ENCODE data around the gene KCNV2.

Gene KCNV2

GRCh38 chr9:2722715-2723114 lies 5.4 kb downstream of the KCNV2 start:
- H3K27me3 ChIP-seq (ENCODE audit: low read length): no peaks in the 10 kb centered on the region
- no peaks in the 10 kb centered on the region for H3K36me3 ChIP-seq (ENCODE audit: low read length)
- H3K79me2 ChIP-seq (ENCODE audit: insufficient read depth, low read length): no peaks in the 10 kb centered on the region
- H3K4me3 ChIP-seq (ENCODE audit: insufficient read depth, low read length, poor library complexity, severe bottlenecking): no peak overlapping the region
- H2AFZ ChIP-seq (ENCODE audit: low read depth, low read length, severe bottlenecking): no peak overlapping the region
- H3K27ac ChIP-seq (ENCODE audit: low read depth, low read length): no peak overlapping the region
- no peak overlapping the region for H3K9ac ChIP-seq (ENCODE audit: low read length)
- H3K4me2 ChIP-seq (ENCODE audit: low read depth, low read length, poor library complexity, severe bottlenecking): no peak overlapping the region
- H3F3A ChIP-seq (ENCODE audit: insufficient read depth): no peaks in the 10 kb centered on the region
- H3K9me2 ChIP-seq (replicated peaks; ENCODE audit: insufficient read depth, low read length): no peaks in the 10 kb centered on the region
- no peaks in the 10 kb centered on the region for H4K20me1 ChIP-seq (ENCODE audit: low read depth, low read length)
- no peaks in the 10 kb centered on the region for H3K9me3 ChIP-seq (ENCODE audit: insufficient read depth, low read length)
- TF ChIP-seq, protein P1, sequence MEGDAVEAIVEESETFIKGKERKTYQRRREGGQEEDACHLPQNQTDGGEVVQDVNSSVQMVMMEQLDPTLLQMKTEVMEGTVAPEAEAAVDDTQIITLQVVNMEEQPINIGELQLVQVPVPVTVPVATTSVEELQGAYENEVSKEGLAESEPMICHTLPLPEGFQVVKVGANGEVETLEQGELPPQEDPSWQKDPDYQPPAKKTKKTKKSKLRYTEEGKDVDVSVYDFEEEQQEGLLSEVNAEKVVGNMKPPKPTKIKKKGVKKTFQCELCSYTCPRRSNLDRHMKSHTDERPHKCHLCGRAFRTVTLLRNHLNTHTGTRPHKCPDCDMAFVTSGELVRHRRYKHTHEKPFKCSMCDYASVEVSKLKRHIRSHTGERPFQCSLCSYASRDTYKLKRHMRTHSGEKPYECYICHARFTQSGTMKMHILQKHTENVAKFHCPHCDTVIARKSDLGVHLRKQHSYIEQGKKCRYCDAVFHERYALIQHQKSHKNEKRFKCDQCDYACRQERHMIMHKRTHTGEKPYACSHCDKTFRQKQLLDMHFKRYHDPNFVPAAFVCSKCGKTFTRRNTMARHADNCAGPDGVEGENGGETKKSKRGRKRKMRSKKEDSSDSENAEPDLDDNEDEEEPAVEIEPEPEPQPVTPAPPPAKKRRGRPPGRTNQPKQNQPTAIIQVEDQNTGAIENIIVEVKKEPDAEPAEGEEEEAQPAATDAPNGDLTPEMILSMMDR (IDR thresholded peaks at IDR 0.05; ENCODE audit: insufficient read depth, low read length, poor library complexity, severe bottlenecking): no peak
- no peak for TF ChIP-seq EZH2phosphoT487 (conservative IDR thresholded peaks at IDR 0.05; ENCODE audit: low read length)

GRCh38 chr9:2723376-2724065 lies 6.2 kb downstream of the KCNV2 start:
- TF ChIP-seq EZH2phosphoT487 (conservative IDR thresholded peaks at IDR 0.05; ENCODE audit: low read length): no peak
- TF ChIP-seq, protein P1 (IDR thresholded peaks at IDR 0.05; ENCODE audit: insufficient read depth, low read length, poor library complexity, severe bottlenecking): no peak
- no peaks in the 10 kb centered on the region for H4K20me1 ChIP-seq (ENCODE audit: low read depth, low read length)
- no peaks in the 10 kb centered on the region for H3K27me3 ChIP-seq (ENCODE audit: low read length)
- no peak overlapping the region for H2AFZ ChIP-seq (ENCODE audit: low read depth, low read length, severe bottlenecking)
- H3K27ac ChIP-seq (ENCODE audit: low read depth, low read length): no peak overlapping the region
- H3K9me2 ChIP-seq (replicated peaks; ENCODE audit: insufficient read depth, low read length): no peaks in the 10 kb centered on the region
- H3K9me3 ChIP-seq (ENCODE audit: insufficient read depth, low read length): no peaks in the 10 kb centered on the region
- no peaks in the 10 kb centered on the region for H3K79me2 ChIP-seq (ENCODE audit: insufficient read depth, low read length)
- H3K36me3 ChIP-seq (ENCODE audit: low read length): no peaks in the 10 kb centered on the region
- no peak overlapping the region for H3K9ac ChIP-seq (ENCODE audit: low read length)
- H3F3A ChIP-seq (ENCODE audit: insufficient read depth): no peaks in the 10 kb centered on the region
- no peak overlapping the region for H3K4me3 ChIP-seq (ENCODE audit: insufficient read depth, low read length, poor library complexity, severe bottlenecking)
- H3K4me2 ChIP-seq (ENCODE audit: low read depth, low read length, poor library complexity, severe bottlenecking): no peak overlapping the region

DNA sequence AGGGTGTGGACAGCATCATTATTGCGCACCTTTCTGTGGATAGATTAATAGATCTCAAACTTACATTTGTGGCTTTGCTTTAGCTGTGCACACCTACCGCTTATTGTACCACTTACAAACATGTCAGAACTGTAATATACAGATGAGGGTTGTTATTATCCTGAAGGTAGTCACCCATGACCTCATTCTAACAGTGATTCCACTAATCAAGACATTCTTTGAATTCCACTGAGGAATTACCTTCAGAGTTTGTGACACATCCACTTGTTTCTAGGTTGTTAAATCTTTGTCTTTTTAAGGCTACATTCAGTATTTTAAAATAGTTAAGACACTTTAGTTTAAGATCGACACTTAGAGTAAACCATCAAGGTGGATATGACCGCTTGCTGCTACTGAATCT lies 7.8 kb downstream of the KCNV2 start:
- Histone ChIP-seq H3K27ac (ENCODE audit: low read depth, low read length) (no peak overlapping the region), H3K4me2 (ENCODE audit: low read depth, low read length, poor library complexity, severe bottlenecking) (no peak overlapping the region)
- TF ChIP-seq, protein P1 (IDR thresholded peaks at IDR 0.05; ENCODE audit: insufficient read depth, low read length, poor library complexity, severe bottlenecking): no peak
- no peak for TF ChIP-seq EZH2phosphoT487 (conservative IDR thresholded peaks at IDR 0.05; ENCODE audit: low read length)

More for the DNA sequence above, 7.8 kb downstream of the KCNV2 start:
- no peaks in the 10 kb centered on the region for H3K27me3 ChIP-seq (ENCODE audit: low read length)
- H3F3A ChIP-seq (ENCODE audit: insufficient read depth): no peaks in the 10 kb centered on the region
- H3K9ac ChIP-seq (ENCODE audit: low read length): no peak overlapping the region
- no peaks in the 10 kb centered on the region for H3K36me3 ChIP-seq (ENCODE audit: low read length)
- no peaks in the 10 kb centered on the region for H3K79me2 ChIP-seq (ENCODE audit: insufficient read depth, low read length)
- no peak overlapping the region for H2AFZ ChIP-seq (ENCODE audit: low read depth, low read length, severe bottlenecking)
- no peaks in the 10 kb centered on the region for H3K9me3 ChIP-seq (ENCODE audit: insufficient read depth, low read length)
- no peaks in the 10 kb centered on the region for H4K20me1 ChIP-seq (ENCODE audit: low read depth, low read length)
- no peaks in the 10 kb centered on the region for H3K9me2 ChIP-seq (replicated peaks; ENCODE audit: insufficient read depth, low read length)
- no peak overlapping the region for H3K4me3 ChIP-seq (ENCODE audit: insufficient read depth, low read length, poor library complexity, severe bottlenecking)

Data from SU-DHL-6 (cell line).